NCI-H1930 (cell line): ENCODE measurements around the gene SLC31A1.
"Not testable (repeated sequence)": the region's sequence is repeated elsewhere in the genome, so short reads cannot be mapped to it uniquely, and the experiment has no call there.

Experiments used
- DNase-seq, 2 experiments: peaks; one replicate each; lab custom pipeline; 2025; lab: John Stamatoyannopoulos, UW

The SLC31A1 gene

GRCh38 chr9:113220467-113221002 lies 809 bp upstream of the SLC31A1 start:
- no peak for DNase-seq

- no peak for DNase-seq
Measured at GRCh38 chr9:113221800-113222481, 597 bp downstream of the SLC31A1 start.

- no peak for DNase-seq
Measured at GRCh38 chr9:113222482-113222841, 1.1 kb downstream of the SLC31A1 start.

GRCh38 chr9:113223963-113224362 lies 2.6 kb downstream of the SLC31A1 start:
- no peak for DNase-seq

GRCh38 chr9:113227436-113227835 lies 6.1 kb downstream of the SLC31A1 start:
- no peak for DNase-seq

- DNase-seq: no peak
Measured at GRCh38 chr9:113228130-113228665, 6.9 kb downstream of the SLC31A1 start.

GRCh38 chr9:113231701-113232100 lies 10.4 kb downstream of the SLC31A1 start:
- no peak for DNase-seq

GRCh38 chr9:113235701-113236255 lies 14.4 kb downstream of the SLC31A1 start:
- DNase-seq: not testable (repeated sequence)

GRCh38 chr9:113237026-113237425 lies 15.7 kb downstream of the SLC31A1 start:
- no peak for DNase-seq

GRCh38 chr9:113238202-113238858 lies 17.0 kb downstream of the SLC31A1 start:
- DNase-seq: no peak

- no peak for DNase-seq
Measured at GRCh38 chr9:113238859-113239232, 17.5 kb downstream of the SLC31A1 start.

GRCh38 chr9:113241161-113241560 lies 19.8 kb downstream of the SLC31A1 start:
- no peak for DNase-seq

GRCh38 chr9:113244556-113244955 lies 23.2 kb downstream of the SLC31A1 start:
- no peak for DNase-seq

GRCh38 chr9:113245894-113246293 lies 24.6 kb downstream of the SLC31A1 start:
- no peak for DNase-seq

- no peak for DNase-seq
Measured at GRCh38 chr9:113246928-113247327, 25.6 kb downstream of the SLC31A1 start.

GRCh38 chr9:113247640-113248039 lies 26.3 kb downstream of the SLC31A1 start:
- DNase-seq: no peak

- DNase-seq: not testable (repeated sequence)
Measured at GRCh38 chr9:113249661-113250060, 28.3 kb downstream of the SLC31A1 start.

GRCh38 chr9:113250807-113251206 lies 29.5 kb downstream of the SLC31A1 start:
- DNase-seq: no peak

GRCh38 chr9:113254991-113255390 lies 33.6 kb downstream of the SLC31A1 start:
- DNase-seq: no peak

- no peak for DNase-seq
Measured at GRCh38 chr9:113255438-113255837, 34.1 kb downstream of the SLC31A1 start.

- no peak for DNase-seq
Measured at GRCh38 chr9:113257863-113258262, 36.5 kb downstream of the SLC31A1 start.

GRCh38 chr9:113258282-113258681 lies 36.9 kb downstream of the SLC31A1 start:
- DNase-seq: no peak
